NCI-H2029 treated with DMSO at 0.1 percent for 48 hours (cell line): ENCODE data around the gene TMEM82.

ENCODE experiments used
- DNase-seq: peaks from one replicate; lab custom pipeline; 2025; lab: John Stamatoyannopoulos, UW

Gene TMEM82

GRCh38 chr1:15757016-15757543, 14.8 kb downstream of the TMEM82 start:
- no peak for DNase-seq

GRCh38 chr1:15757575-15758342, 15.5 kb downstream of the TMEM82 start:
- DNase-seq: no peak

- DNase-seq: no peak
Measured at GRCh38 chr1:15758343-15758931, 16.1 kb downstream of the TMEM82 start, which contains the start of gene FBLIM1. Gene FBLIM1, plus strand, starts transcription at chr1:15758795. Its CDS starts 6,189 bp downstream, at chr1:15764984.

GRCh38 chr1:15758953-15759661, 16.8 kb downstream of the TMEM82 start:
- DNase-seq: no peak

GRCh38 chr1:15760520-15761211, 18.4 kb downstream of the TMEM82 start:
- no peak for DNase-seq

GRCh38 chr1:15761366-15762128, 19.2 kb downstream of the TMEM82 start:
- DNase-seq: no peak

GRCh38 chr1:15762546-15762945, 20.2 kb downstream of the TMEM82 start:
- no peak for DNase-seq

- no peak for DNase-seq
Measured at GRCh38 chr1:15764269-15764764, 22.0 kb downstream of the TMEM82 start.

GRCh38 chr1:15764890-15765289, 22.6 kb downstream of the TMEM82 start:
- DNase-seq: no peak

- no peak for DNase-seq
Measured at GRCh38 chr1:15765495-15766194, 23.3 kb downstream of the TMEM82 start.

- no peak for DNase-seq
Measured at GRCh38 chr1:15767941-15768340, 25.6 kb downstream of the TMEM82 start.

GRCh38 chr1:15768388-15768787, 26.1 kb downstream of the TMEM82 start:
- no peak for DNase-seq

- DNase-seq: no peak
Measured at GRCh38 chr1:15770313-15770962, 28.1 kb downstream of the TMEM82 start.

- no peak for DNase-seq
Measured at GRCh38 chr1:15771836-15772515, 29.7 kb downstream of the TMEM82 start.

- no peak for DNase-seq
Measured at GRCh38 chr1:15775706-15776105, 33.4 kb downstream of the TMEM82 start.

GRCh38 chr1:15777909-15778707, 35.8 kb downstream of the TMEM82 start:
- DNase-seq: no peak

- no peak for DNase-seq
Measured at GRCh38 chr1:15785683-15786082, 43.4 kb downstream of the TMEM82 start.

- DNase-seq: no peak
Measured at GRCh38 chr1:15786581-15786980, 44.3 kb downstream of the TMEM82 start.
